Right lobe of liver (tissue), 6 donors: ENCODE data around the gene AHR. TPM values are rescaled to one million over a fixed set of nuclear protein-coding genes. Genes with fewer than 3 reads are reported as not detected.

Experiments used
- ATAC-seq, 4 donors: fragments of 200-7000 bp; cut with Tn5 transposase; one replicate each; pipeline ENCODE4 v1.9.1; 2020; ENCODE audit warnings: mild to moderate bottlenecking in 4 of 4, moderate library complexity in 4 of 4
- DNase-seq, 3 donors: peaks; one replicate each; pipeline ENCODE4 v3.0.0-alpha.2; 2020
- H3K27ac ChIP-seq, 3 donors: fragments of 200-600 bp; one replicate each; pipeline ENCODE4 v1.8.0; 2022
- H3K27me3 ChIP-seq, 2 donors: fragments of 200-600 bp; one replicate each; pipeline ENCODE4 v1.8.0; 2022
- H3K36me3 ChIP-seq, 4 donors: fragments of 200-600 bp; sonication (generic) in 1 of 4; one replicate each; pipeline versions ENCODE4 v1.5.1 to v1.8.0; 2017 to 2022; ENCODE audit warnings: control low read depth in 1 of 4
- H3K4me1 ChIP-seq, 4 donors: fragments of 200-600 bp; sonication (generic) in 1 of 4; one replicate each; pipeline versions ENCODE4 v1.5.1 to v1.8.0; 2017 to 2022; ENCODE audit warnings: control low read depth in 1 of 4
- H3K4me3 ChIP-seq, 3 donors: fragments of 200-600 bp; one replicate each; pipeline ENCODE4 v1.8.0; 2022
- H3K9me3 ChIP-seq, 4 donors: fragments of 200-600 bp; sonication (generic) in 1 of 4; one replicate each; pipeline versions ENCODE4 v1.5.1 to v1.8.0; 2017 to 2022; ENCODE audit warnings: control low read depth in 1 of 4
- POLR2A ChIP-seq: fragments of 450-650 bp; IDR thresholded peaks from one replicate; pipeline ENCODE4 v1.6.1; 2017; ENCODE audit warnings: antibody characterized with exemption, mild to moderate bottlenecking
- WGBS: methylation state at CpG from one replicate; pipeline ENCODE4 v1.1.6; 2018; ENCODE audit warnings: low coverage, low lambda C conversion rate; ENCODE audit not compliant: insufficient coverage; ENCODE audit errors: missing lambda C conversion rate; 5-methylcytosine and 5-hydroxymethylcytosine counted together
- intact Hi-C, 2 donors: fragments of 100-400 bp; cut with DNase I; formaldehyde crosslinking; loops; one replicate each; pipeline versions ENCODE4 v1.11.2 to v1.14.1; 2022
- total RNA-seq, 6 experiments: library from RNA; depleted of rRNA in 2 of 6; stranded (reverse); fragments of >200 nt in 2 of 6; fragmentation: NEBNext Ultra II Directional in 3 of 6; extraction: Animal tissue kit (Norgen Biotek cat#: 25700) in 3 of 6; gene quantifications; one replicate each; pipeline versions ENCODE4 v1.1.0 to v1.2.4, GENCODE V29; 2016 to 2023
- TF ChIP-seq, protein P1 (sequence below), 4 donors: fragments of 200-600 bp in 3 of 4; fragments of 450-650 bp in 1 of 4; IDR thresholded peaks; one replicate each; pipeline versions ENCODE4 v1.5.1 to v1.8.0; 2016 to 2022; ENCODE audit warnings: antibody characterized with exemption in 4 of 4, mild to moderate bottlenecking in 2 of 4
- donor health status: DM: no; HTN: yes; CAD: no.
- donor health status: DM: no; HTN: no; CAD: no.
- donor health status: DM: no; HTN: no; CAD: no.
- donor health status: DM: no; HTN: yes; CAD: no.
- donor health status: DM: no; HTN: yes; CAD: no.

AHR gene
- total RNA-seq, 6 experiments from 2014 or later: 31.2 to 67.9 (median 41.0) TPM

DNA sequence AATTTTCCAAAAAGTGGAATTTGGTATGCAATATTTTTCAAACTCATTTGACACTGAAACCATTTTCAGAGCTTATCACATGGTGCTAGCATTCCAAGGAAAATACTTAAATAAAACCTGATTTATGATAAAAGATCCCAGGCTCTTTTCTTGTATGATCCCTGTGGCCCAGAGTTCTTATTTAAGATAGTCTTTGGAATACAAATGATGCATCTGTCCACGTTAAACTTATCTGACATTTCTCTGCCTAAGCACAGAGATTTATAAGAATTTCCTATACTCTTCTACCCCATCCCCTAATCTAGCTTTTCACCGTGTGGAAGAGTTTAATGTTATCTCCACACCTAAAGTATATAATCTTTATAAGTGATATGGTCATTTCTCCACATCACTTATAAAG lies 66.2 kb downstream of the AHR start:
- no peaks in the 10 kb centered on the region for H3K9me3 ChIP-seq

DNA sequence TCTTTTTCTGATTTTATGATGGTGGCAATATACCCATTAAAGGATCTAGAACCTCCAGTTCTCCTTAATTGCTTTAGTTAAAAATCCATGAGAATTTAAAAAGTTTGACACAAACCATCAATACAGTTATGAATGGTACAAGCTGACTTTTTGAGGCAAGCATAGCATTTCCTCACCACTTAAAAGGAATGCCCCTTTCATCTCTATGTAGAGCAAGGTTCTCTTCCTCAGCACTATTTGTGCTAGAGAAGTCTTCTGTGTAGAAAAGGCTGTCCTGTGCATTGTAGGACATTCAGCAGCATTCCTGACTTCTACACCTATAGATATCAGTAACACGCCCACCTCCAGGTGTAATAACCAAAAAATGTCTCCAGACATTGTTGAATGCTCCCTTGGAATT lies 67.3 kb downstream of the AHR start:
- ATAC-seq (no peak), DNase-seq (no peak)
- intact Hi-C loops: no loop called here
- WGBS: no CpG with 5 or more reads among the region's 1 CpG
- TF ChIP-seq, protein P1, sequence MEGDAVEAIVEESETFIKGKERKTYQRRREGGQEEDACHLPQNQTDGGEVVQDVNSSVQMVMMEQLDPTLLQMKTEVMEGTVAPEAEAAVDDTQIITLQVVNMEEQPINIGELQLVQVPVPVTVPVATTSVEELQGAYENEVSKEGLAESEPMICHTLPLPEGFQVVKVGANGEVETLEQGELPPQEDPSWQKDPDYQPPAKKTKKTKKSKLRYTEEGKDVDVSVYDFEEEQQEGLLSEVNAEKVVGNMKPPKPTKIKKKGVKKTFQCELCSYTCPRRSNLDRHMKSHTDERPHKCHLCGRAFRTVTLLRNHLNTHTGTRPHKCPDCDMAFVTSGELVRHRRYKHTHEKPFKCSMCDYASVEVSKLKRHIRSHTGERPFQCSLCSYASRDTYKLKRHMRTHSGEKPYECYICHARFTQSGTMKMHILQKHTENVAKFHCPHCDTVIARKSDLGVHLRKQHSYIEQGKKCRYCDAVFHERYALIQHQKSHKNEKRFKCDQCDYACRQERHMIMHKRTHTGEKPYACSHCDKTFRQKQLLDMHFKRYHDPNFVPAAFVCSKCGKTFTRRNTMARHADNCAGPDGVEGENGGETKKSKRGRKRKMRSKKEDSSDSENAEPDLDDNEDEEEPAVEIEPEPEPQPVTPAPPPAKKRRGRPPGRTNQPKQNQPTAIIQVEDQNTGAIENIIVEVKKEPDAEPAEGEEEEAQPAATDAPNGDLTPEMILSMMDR (IDR thresholded peaks at IDR 0.05): no peak
- no peak for TF ChIP-seq POLR2A
- no peak overlapping the region for H3K27ac ChIP-seq
- H3K4me1 ChIP-seq: peaks cover 0 to 7% (median 0%) of the 10 kb centered on the region in 4 donors
- H3K27me3 ChIP-seq: no peaks in the 10 kb centered on the region
- H3K4me3 ChIP-seq: no peak overlapping the region
- no peaks in the 10 kb centered on the region for H3K36me3 ChIP-seq
- H3K9me3 ChIP-seq: no peaks in the 10 kb centered on the region

More for the DNA sequence above, 66.2 kb downstream of the AHR start:
- no peaks in the 10 kb centered on the region for H3K36me3 ChIP-seq
- no peaks in the 10 kb centered on the region for H3K4me1 ChIP-seq
- no peak for DNase-seq
- TF ChIP-seq, protein P1 (IDR thresholded peaks at IDR 0.05): no peak
- no peak for TF ChIP-seq POLR2A
- intact Hi-C loops: no loop called here
- ATAC-seq: no peak
- no peaks in the 10 kb centered on the region for H3K27me3 ChIP-seq
- no peak overlapping the region for H3K27ac ChIP-seq
- 76% methylated on average over 2 of the region's 2 CpGs for WGBS
- H3K4me3 ChIP-seq: no peak overlapping the region

DNA sequence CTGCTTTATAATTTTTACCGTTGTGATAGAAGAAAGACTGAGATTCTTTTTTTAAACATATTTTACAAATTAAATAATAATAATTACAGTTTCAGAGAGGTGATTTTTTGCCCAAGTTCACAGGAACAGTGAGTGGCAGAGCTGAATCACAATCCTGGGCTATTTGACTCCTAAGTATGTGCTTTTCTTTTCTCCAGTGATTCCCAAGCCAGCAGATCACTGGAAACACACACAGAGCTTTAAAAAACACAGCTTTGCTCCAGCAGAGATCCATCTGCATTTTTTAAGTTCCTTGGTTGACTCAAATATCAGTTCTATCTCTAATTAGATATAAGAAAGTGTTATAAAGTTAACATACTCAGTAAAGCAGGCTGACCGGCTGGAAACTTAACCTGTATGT lies 69.0 kb downstream of the AHR start:
- H3K9me3 ChIP-seq: no peaks in the 10 kb centered on the region
- 100% methylated on average over 2 of the region's 2 CpGs for WGBS
- TF ChIP-seq, protein P1 (IDR thresholded peaks at IDR 0.05): no peak
- TF ChIP-seq POLR2A: no peak
- no peaks in the 10 kb centered on the region for H3K27me3 ChIP-seq
- peaks cover 0 to 7% (median 0%) of the 10 kb centered on the region in 4 donors for H3K4me1 ChIP-seq
- no peaks in the 10 kb centered on the region for H3K36me3 ChIP-seq
- intact Hi-C loops: no loop called here
- no peak overlapping the region for H3K27ac ChIP-seq
- H3K4me3 ChIP-seq: no peak overlapping the region
- no peak for DNase-seq
- ATAC-seq: no peak

DNA sequence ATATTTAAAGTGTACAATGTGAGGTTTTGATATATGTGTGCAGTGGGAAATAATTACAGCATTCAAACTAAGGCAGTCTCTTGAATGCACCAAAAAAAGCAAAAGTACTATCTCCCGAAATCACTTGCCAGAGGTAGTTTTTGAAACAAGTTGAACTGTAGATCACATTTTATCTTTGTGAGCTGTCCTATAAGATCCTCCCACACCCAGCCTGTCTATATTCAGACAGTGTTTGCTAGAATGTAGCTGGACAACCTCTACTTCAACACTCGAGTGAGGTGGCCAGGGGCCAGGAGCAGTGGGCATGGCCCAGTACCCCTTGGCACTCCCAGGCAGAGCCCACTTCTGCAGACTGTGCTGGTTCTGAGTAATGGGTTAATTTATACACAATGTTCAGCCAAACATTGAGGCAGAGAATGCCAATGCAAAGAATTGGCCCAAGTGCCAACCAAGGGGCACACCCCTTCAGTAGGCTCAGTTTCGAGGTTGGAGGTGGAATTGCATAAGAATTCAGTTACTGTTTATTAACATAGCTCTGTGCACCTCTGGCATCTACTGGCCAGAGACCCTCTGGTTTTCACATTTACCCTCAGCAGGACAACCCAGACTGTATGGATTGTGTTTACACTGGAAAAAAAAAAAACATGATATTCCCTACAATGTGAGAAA lies 70.5 kb downstream of the AHR start:
- peaks cover 0 to 7% (median 0%) of the 10 kb centered on the region in 4 donors for H3K4me1 ChIP-seq
- no peaks in the 10 kb centered on the region for H3K27me3 ChIP-seq
- DNase-seq (no peak), ATAC-seq (no peak)
- H3K9me3 ChIP-seq: no peaks in the 10 kb centered on the region
- TF ChIP-seq POLR2A: no peak
- TF ChIP-seq, protein P1 (IDR thresholded peaks at IDR 0.05): no peak
- no peak overlapping the region for H3K27ac ChIP-seq
- WGBS: 100% methylated on average over 1 of the region's 3 CpGs
- no peak overlapping the region for H3K4me3 ChIP-seq
- intact Hi-C loops: no loop called here
- H3K36me3 ChIP-seq: no peaks in the 10 kb centered on the region
